Measurements from ENCODE around the gene HOMER3. TPM values are rescaled to one million over a fixed set of nuclear protein-coding genes. Genes with fewer than 3 reads are reported as not detected.

Gene HOMER3
- total RNA-seq, result 54.8 TPM

DNA sequence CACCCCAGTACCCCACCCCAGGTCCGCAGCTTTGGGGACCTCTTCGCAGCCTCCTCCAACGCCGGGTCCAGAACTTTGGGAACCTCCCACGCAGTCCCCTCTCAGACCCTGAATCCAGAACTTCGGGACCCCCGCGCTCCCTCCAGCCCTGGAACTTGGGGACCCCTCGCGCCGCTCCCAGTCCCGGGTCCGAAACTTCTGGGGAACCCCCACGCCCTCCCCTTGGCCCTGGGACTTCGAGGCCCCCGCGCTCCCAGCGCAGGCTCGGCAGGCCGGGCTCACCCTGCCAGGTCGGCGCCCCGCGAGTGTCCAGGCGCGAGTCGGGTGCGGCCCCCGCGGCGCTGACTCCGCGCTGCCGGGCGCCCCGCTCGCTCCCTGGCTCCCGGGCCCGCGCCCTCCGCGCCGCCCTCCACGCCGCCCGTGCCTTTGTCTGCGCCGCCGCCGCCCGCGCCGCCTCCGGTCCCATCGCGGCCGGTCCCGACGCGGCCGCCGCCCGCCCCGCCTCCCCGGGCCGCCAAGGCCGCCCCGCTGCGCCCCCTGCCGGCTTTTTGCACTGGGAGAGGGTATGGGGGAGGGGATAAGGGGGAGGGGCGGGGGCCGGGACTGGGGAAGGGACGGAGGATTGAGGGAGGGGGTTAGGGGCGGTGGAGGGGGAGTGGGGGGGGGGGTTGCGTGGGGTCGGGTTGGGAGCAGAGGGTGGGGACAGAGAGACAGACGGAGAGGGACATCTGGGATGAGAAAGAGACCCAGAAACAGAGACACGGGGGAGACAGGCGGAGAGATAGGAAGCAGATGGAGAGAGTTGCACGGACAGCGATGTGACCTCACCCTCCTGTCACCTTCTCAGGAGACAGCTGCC is at the start of gene HOMER3:
HOMER3 (minus strand) TSS at position 449 of the 859 bp plus-strand sequence. CDS start 2,235 bp downstream, outside the sequence.
- Histone ChIP-seq H3K27ac (ENCODE audit: low read depth, low read length) (peak within 1 kb of the TSS; percentile 92), H3K9me3 (ENCODE audit: control insufficient read depth in 3 of 3, low read length in 3 of 3) (no peaks in the 10 kb centered on the region), H3K4me3 (ENCODE audit: low read length in 3 of 3) (peak within 1 kb of the TSS; percentile 81 to 86 (median 82)), H3K9ac (ENCODE audit: low read depth in 1 of 3, low read length in 3 of 3) (peak within 1 kb of the TSS; percentile 86 to 94 (median 88)), H3K27me3 (ENCODE audit: control insufficient read depth in 3 of 3, insufficient read depth in 3 of 3, low read length in 3 of 3) (no peaks in the 10 kb centered on the region), H3K4me1 (ENCODE audit: control insufficient read depth in 3 of 3, insufficient read depth in 3 of 3, low read length in 3 of 3) (peaks cover 18 to 26% (median 21%) of the 10 kb centered on the region in 3 donors), H3K36me3 (ENCODE audit: control insufficient read depth in 3 of 3, insufficient read depth in 3 of 3, low read length in 3 of 3) (peaks cover 4 to 6% (median 4%) of the 10 kb centered on the region in 3 donors)

DNA sequence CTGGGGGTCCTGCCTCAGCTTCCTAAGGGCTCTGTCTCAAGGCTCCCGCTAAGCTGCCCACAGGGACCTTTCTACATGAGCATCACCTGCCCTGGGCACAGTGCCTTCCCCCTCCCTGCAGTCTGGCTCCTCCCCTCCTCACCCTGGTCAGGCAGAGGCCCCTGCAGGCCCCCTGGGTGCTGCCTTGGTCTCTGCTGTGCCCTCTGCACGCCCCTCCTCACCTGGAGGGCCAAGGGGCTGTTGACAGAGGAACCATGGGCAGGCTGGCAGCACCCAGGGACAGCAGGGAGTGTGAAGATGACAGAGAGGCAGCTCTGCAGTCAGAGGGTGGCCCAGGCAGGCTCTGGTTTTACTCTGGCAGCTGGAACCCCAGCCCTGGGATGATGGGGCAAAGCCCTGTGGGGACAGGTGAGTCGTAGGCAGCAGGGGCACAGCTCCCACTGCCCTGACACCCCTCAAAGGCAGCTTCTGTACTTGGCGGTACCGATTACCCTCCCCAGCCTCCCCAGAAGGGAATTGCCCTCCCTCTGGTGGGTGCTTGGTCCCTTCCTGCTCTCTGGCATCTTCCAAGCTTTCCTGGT is 49.2 kb upstream of the HOMER3 start:
- Histone ChIP-seq H3K4me3 (ENCODE audit: low read length in 3 of 3) (no peak overlapping the region), H3K36me3 (ENCODE audit: control insufficient read depth in 3 of 3, insufficient read depth in 3 of 3, low read length in 3 of 3) (peaks cover 25 to 34% (median 32%) of the 10 kb centered on the region in 3 donors), H3K27ac (ENCODE audit: low read depth, low read length) (no peak overlapping the region), H3K9me3 (ENCODE audit: control insufficient read depth in 3 of 3, low read length in 3 of 3) (no peaks in the 10 kb centered on the region), H3K9ac (ENCODE audit: low read depth in 1 of 3, low read length in 3 of 3) (no peak overlapping the region), H3K27me3 (ENCODE audit: control insufficient read depth in 3 of 3, insufficient read depth in 3 of 3, low read length in 3 of 3) (peaks cover 0 to 7% (median 0%) of the 10 kb centered on the region in 3 donors), H3K4me1 (ENCODE audit: control insufficient read depth in 3 of 3, insufficient read depth in 3 of 3, low read length in 3 of 3) (peaks cover 0 to 6% (median 5%) of the 10 kb centered on the region in 3 donors)

GRCh38 chr19:18989316-18989715 is 48.3 kb upstream of the HOMER3 start:
- H3K4me1 ChIP-seq (ENCODE audit: control insufficient read depth in 3 of 3, insufficient read depth in 3 of 3, low read length in 3 of 3), result peaks cover 0 to 6% (median 5%) of the 10 kb centered on the region in 3 donors
- peaks cover under 1 to 9% (median 2%) of the 10 kb centered on the region in 3 donors for H3K27me3 ChIP-seq (ENCODE audit: control insufficient read depth in 3 of 3, insufficient read depth in 3 of 3, low read length in 3 of 3)
- H3K9me3 ChIP-seq (ENCODE audit: control insufficient read depth in 3 of 3, low read length in 3 of 3), result no peaks in the 10 kb centered on the region
- H3K36me3 ChIP-seq (ENCODE audit: control insufficient read depth in 3 of 3, insufficient read depth in 3 of 3, low read length in 3 of 3), result peaks cover 20 to 27% (median 25%) of the 10 kb centered on the region in 3 donors
- H3K27ac ChIP-seq (ENCODE audit: low read depth, low read length), result no peak overlapping the region
- no peak overlapping the region for H3K4me3 ChIP-seq (ENCODE audit: low read length in 3 of 3)
- H3K9ac ChIP-seq (ENCODE audit: low read depth in 1 of 3, low read length in 3 of 3), result no peak overlapping the region

- Histone ChIP-seq H3K9me3 (ENCODE audit: control insufficient read depth in 3 of 3, low read length in 3 of 3) (no peaks in the 10 kb centered on the region), H3K27me3 (ENCODE audit: control insufficient read depth in 3 of 3, insufficient read depth in 3 of 3, low read length in 3 of 3) (peaks cover 4 to 18% (median 12%) of the 10 kb centered on the region in 3 donors), H3K9ac (ENCODE audit: low read depth in 1 of 3, low read length in 3 of 3) (no peak overlapping the region), H3K4me3 (ENCODE audit: low read length in 3 of 3) (no peak overlapping the region), H3K4me1 (ENCODE audit: control insufficient read depth in 3 of 3, insufficient read depth in 3 of 3, low read length in 3 of 3) (peaks cover 0 to 6% (median 5%) of the 10 kb centered on the region in 3 donors), H3K27ac (ENCODE audit: low read depth, low read length) (no peak overlapping the region), H3K36me3 (ENCODE audit: control insufficient read depth in 3 of 3, insufficient read depth in 3 of 3, low read length in 3 of 3) (peaks cover 2 to 9% (median 8%) of the 10 kb centered on the region in 3 donors)
Measured at GRCh38 chr19:18987456-18987855, 46.4 kb upstream of the HOMER3 start.

- Histone ChIP-seq H3K27me3 (ENCODE audit: control insufficient read depth in 3 of 3, insufficient read depth in 3 of 3, low read length in 3 of 3) (peaks cover 4 to 18% (median 13%) of the 10 kb centered on the region in 3 donors), H3K27ac (ENCODE audit: low read depth, low read length) (no peak overlapping the region)
Measured at GRCh38 chr19:18985257-18985656, 44.2 kb upstream of the HOMER3 start.

DNA sequence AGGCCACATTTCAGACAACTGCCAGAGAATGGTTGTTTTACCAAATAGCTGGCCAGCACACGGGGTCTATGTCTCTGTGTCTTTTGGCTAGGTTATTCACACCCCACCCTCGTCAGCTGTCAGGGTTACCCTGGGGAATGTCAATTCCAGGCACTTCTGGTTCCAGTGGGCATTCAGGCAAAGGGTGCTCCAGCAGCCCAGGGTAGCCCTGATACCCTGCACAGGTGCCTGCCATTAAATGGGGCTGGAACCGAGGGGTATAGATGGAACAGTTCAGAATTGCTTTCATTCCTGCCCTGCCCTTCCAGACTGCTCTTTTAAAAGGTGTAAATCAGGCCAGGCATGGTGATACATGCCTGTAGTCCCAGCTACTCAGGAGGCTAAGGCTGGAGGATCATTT is 43.2 kb upstream of the HOMER3 start:
- Histone ChIP-seq H3K4me1 (ENCODE audit: control insufficient read depth in 3 of 3, insufficient read depth in 3 of 3, low read length in 3 of 3) (peaks cover 0 to 6% (median 5%) of the 10 kb centered on the region in 3 donors), H3K4me3 (ENCODE audit: low read length in 3 of 3) (no peak overlapping the region), H3K27ac (ENCODE audit: low read depth, low read length) (no peak overlapping the region), H3K27me3 (ENCODE audit: control insufficient read depth in 3 of 3, insufficient read depth in 3 of 3, low read length in 3 of 3) (peaks cover 4 to 18% (median 13%) of the 10 kb centered on the region in 3 donors), H3K9ac (ENCODE audit: low read depth in 1 of 3, low read length in 3 of 3) (no peak overlapping the region), H3K9me3 (ENCODE audit: control insufficient read depth in 3 of 3, low read length in 3 of 3) (no peaks in the 10 kb centered on the region), H3K36me3 (ENCODE audit: control insufficient read depth in 3 of 3, insufficient read depth in 3 of 3, low read length in 3 of 3) (no peaks in the 10 kb centered on the region)

More at GRCh38 chr19:18985257-18985656, 44.2 kb upstream of the HOMER3 start:
- H3K9me3 ChIP-seq (ENCODE audit: control insufficient read depth in 3 of 3, low read length in 3 of 3), result no peaks in the 10 kb centered on the region
- H3K36me3 ChIP-seq (ENCODE audit: control insufficient read depth in 3 of 3, insufficient read depth in 3 of 3, low read length in 3 of 3), result no peaks in the 10 kb centered on the region
- H3K4me1 ChIP-seq (ENCODE audit: control insufficient read depth in 3 of 3, insufficient read depth in 3 of 3, low read length in 3 of 3), result peaks cover 0 to 6% (median 5%) of the 10 kb centered on the region in 3 donors
- no peak overlapping the region for H3K4me3 ChIP-seq (ENCODE audit: low read length in 3 of 3)
- H3K9ac ChIP-seq (ENCODE audit: low read depth in 1 of 3, low read length in 3 of 3), result no peak overlapping the region

GRCh38 chr19:18982669-18983068 is 41.7 kb upstream of the HOMER3 start:
- Histone ChIP-seq H3K27me3 (ENCODE audit: control insufficient read depth in 3 of 3, insufficient read depth in 3 of 3, low read length in 3 of 3) (peaks cover 4 to 18% (median 13%) of the 10 kb centered on the region in 3 donors), H3K36me3 (ENCODE audit: control insufficient read depth in 3 of 3, insufficient read depth in 3 of 3, low read length in 3 of 3) (no peaks in the 10 kb centered on the region), H3K9ac (ENCODE audit: low read depth in 1 of 3, low read length in 3 of 3) (no peak overlapping the region), H3K27ac (ENCODE audit: low read depth, low read length) (no peak overlapping the region), H3K4me1 (ENCODE audit: control insufficient read depth in 3 of 3, insufficient read depth in 3 of 3, low read length in 3 of 3) (peaks cover 0 to 6% (median 5%) of the 10 kb centered on the region in 3 donors), H3K9me3 (ENCODE audit: control insufficient read depth in 3 of 3, low read length in 3 of 3) (no peaks in the 10 kb centered on the region), H3K4me3 (ENCODE audit: low read length in 3 of 3) (no peak overlapping the region)

DNA sequence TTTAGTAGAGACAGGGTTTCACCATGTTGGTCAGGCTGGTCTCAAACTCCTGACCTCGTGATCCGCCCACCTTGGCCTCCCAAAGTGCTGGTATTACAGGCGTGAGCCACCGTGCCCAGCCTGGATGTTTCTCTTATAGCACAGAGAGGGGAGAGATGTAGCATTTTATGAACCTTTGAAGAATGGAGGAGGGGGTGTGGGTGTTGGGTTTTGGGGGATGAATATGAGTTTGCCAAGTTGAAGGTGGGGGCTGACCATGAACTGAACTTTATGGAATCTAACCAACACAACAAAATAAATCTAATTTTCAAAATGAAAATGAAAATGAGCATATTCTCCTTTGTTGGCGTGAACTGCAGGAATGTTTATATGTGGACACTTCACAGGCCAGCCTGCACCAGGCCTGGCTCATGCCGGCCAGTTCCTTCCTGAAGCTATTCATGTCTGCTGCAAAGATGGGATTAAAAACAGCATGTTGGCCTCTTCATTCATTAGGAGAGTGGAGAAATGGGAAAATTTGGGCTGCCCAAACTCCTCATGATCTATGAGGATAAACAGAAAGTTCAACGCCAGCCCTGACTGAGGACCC is 39.5 kb upstream of the HOMER3 start:
- no peak overlapping the region for H3K4me3 ChIP-seq (ENCODE audit: low read length in 3 of 3)
- no peak overlapping the region for H3K27ac ChIP-seq (ENCODE audit: low read depth, low read length)
- H3K4me1 ChIP-seq (ENCODE audit: control insufficient read depth in 3 of 3, insufficient read depth in 3 of 3, low read length in 3 of 3), result no peaks in the 10 kb centered on the region
- no peak overlapping the region for H3K9ac ChIP-seq (ENCODE audit: low read depth in 1 of 3, low read length in 3 of 3)
- H3K27me3 ChIP-seq (ENCODE audit: control insufficient read depth in 3 of 3, insufficient read depth in 3 of 3, low read length in 3 of 3), result peaks cover 4 to 14% (median 13%) of the 10 kb centered on the region in 3 donors
- H3K36me3 ChIP-seq (ENCODE audit: control insufficient read depth in 3 of 3, insufficient read depth in 3 of 3, low read length in 3 of 3), result no peaks in the 10 kb centered on the region
- no peaks in the 10 kb centered on the region for H3K9me3 ChIP-seq (ENCODE audit: control insufficient read depth in 3 of 3, low read length in 3 of 3)

- Histone ChIP-seq H3K9me3 (ENCODE audit: control insufficient read depth in 3 of 3, low read length in 3 of 3) (no peaks in the 10 kb centered on the region), H3K36me3 (ENCODE audit: control insufficient read depth in 3 of 3, insufficient read depth in 3 of 3, low read length in 3 of 3) (no peaks in the 10 kb centered on the region), H3K4me3 (ENCODE audit: low read length in 3 of 3) (no peak overlapping the region), H3K4me1 (ENCODE audit: control insufficient read depth in 3 of 3, insufficient read depth in 3 of 3, low read length in 3 of 3) (no peaks in the 10 kb centered on the region), H3K27ac (ENCODE audit: low read depth, low read length) (no peak overlapping the region), H3K9ac (ENCODE audit: low read depth in 1 of 3, low read length in 3 of 3) (no peak overlapping the region), H3K27me3 (ENCODE audit: control insufficient read depth in 3 of 3, insufficient read depth in 3 of 3, low read length in 3 of 3) (peaks cover 0 to 7% (median 3%) of the 10 kb centered on the region in 3 donors)
Measured at GRCh38 chr19:18978616-18979015, 37.6 kb upstream of the HOMER3 start.

All from skeletal muscle tissue (tissue), 4 donors.